ENCODE data around the gene NARS2. TPM values are rescaled to one million over a fixed set of nuclear protein-coding genes. Genes with fewer than 3 reads are reported as not detected.

NARS2 gene
- total RNA-seq, 3 donors from 2014 or later, result 13.3 to 21.8 (median 19.0) TPM

- Histone ChIP-seq H3K27me3 (no peaks in the 10 kb centered on the region), H3K4me3 (no peak overlapping the region), H3K4me1 (no peaks in the 10 kb centered on the region), H3K36me3 (no peaks in the 10 kb centered on the region), H3K9me3 (no peaks in the 10 kb centered on the region), H3K27ac (no peak overlapping the region)
- intact Hi-C loops (cut with DNase I; ENCODE audit: low total_unique reads), result no loop called here
- DNase-seq (ENCODE audit: low spot score in 2 of 2), result no peak
- no peak for TF ChIP-seq POLR2A (IDR thresholded peaks at IDR 0.05)
- TF ChIP-seq POLR2AphosphoS5 (IDR thresholded peaks at IDR 0.05), result no peak
- TF ChIP-seq, protein P1, sequence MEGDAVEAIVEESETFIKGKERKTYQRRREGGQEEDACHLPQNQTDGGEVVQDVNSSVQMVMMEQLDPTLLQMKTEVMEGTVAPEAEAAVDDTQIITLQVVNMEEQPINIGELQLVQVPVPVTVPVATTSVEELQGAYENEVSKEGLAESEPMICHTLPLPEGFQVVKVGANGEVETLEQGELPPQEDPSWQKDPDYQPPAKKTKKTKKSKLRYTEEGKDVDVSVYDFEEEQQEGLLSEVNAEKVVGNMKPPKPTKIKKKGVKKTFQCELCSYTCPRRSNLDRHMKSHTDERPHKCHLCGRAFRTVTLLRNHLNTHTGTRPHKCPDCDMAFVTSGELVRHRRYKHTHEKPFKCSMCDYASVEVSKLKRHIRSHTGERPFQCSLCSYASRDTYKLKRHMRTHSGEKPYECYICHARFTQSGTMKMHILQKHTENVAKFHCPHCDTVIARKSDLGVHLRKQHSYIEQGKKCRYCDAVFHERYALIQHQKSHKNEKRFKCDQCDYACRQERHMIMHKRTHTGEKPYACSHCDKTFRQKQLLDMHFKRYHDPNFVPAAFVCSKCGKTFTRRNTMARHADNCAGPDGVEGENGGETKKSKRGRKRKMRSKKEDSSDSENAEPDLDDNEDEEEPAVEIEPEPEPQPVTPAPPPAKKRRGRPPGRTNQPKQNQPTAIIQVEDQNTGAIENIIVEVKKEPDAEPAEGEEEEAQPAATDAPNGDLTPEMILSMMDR (IDR thresholded peaks at IDR 0.05), result no peak
Observed at GRCh38 chr11:78457448-78457847, 117.2 kb downstream of the NARS2 start.

- H3K4me1 ChIP-seq, result no peaks in the 10 kb centered on the region
- DNase-seq (ENCODE audit: low spot score in 2 of 2), result no peak
- TF ChIP-seq, protein P1 (IDR thresholded peaks at IDR 0.05), result no peak
- no peak for TF ChIP-seq POLR2A (IDR thresholded peaks at IDR 0.05)
- no peak for TF ChIP-seq POLR2AphosphoS5 (IDR thresholded peaks at IDR 0.05)
- H3K9me3 ChIP-seq, result no peaks in the 10 kb centered on the region
- no peak overlapping the region for H3K4me3 ChIP-seq
- H3K27me3 ChIP-seq, result no peaks in the 10 kb centered on the region
- H3K27ac ChIP-seq, result no peak overlapping the region
- H3K36me3 ChIP-seq, result no peaks in the 10 kb centered on the region
- intact Hi-C loops (cut with DNase I; ENCODE audit: low total_unique reads), result no loop called here
Observed at GRCh38 chr11:78453140-78453935, 121.3 kb downstream of the NARS2 start.

DNA sequence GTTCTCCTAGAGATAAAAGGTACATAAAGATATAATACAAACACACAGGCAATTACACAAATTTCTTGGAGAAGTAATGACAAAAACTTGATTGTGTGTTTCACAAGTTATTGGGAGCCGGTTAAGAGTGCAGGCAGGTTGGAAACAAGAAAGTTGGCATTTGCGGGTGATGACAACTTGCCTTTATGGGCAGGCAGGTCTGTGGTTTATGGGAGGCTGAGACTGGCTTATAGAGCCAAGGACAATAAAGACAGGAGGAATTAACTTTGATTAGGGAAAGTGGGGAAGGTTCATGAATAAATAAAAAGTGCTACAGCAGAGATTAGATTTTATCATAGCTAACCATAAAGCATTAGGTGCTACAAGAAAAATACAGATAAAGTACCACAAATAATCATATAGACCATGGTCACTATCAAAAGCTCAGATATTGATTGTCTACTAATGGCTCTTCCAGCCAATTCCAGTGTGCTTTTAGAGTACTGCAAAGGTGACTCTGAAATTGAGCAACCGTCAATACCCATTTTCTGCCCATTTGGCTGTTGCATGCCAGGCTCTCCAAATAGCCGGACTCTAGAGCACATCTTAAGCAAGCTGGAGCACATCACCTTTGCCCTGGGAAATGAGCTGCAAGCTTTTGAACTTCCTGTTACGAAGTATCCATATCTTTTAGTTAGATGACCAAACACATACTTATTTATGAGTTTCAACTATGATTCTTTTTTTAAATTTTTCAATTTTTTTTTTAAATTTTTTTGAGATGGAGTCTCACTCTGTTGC is 123.1 kb downstream of the NARS2 start:
- intact Hi-C loops (cut with DNase I; ENCODE audit: low total_unique reads), result no loop called here
- no peaks in the 10 kb centered on the region for H3K9me3 ChIP-seq
- no peaks in the 10 kb centered on the region for H3K27me3 ChIP-seq
- TF ChIP-seq POLR2AphosphoS5 (IDR thresholded peaks at IDR 0.05) (no peak), POLR2A (IDR thresholded peaks at IDR 0.05) (no peak)
- TF ChIP-seq, protein P1 (IDR thresholded peaks at IDR 0.05), result no peak
- no peak overlapping the region for H3K27ac ChIP-seq
- no peaks in the 10 kb centered on the region for H3K36me3 ChIP-seq
- no peak for DNase-seq (ENCODE audit: low spot score in 2 of 2)
- no peak overlapping the region for H3K4me3 ChIP-seq
- H3K4me1 ChIP-seq, result no peaks in the 10 kb centered on the region

GRCh38 chr11:78450866-78451265 is 123.8 kb downstream of the NARS2 start:
- H3K36me3 ChIP-seq, result no peaks in the 10 kb centered on the region
- no peak overlapping the region for H3K27ac ChIP-seq
- H3K9me3 ChIP-seq, result no peaks in the 10 kb centered on the region
- no peak for DNase-seq (ENCODE audit: low spot score in 2 of 2)
- H3K27me3 ChIP-seq, result no peaks in the 10 kb centered on the region
- H3K4me3 ChIP-seq, result no peak overlapping the region
- TF ChIP-seq POLR2AphosphoS5 (IDR thresholded peaks at IDR 0.05) (no peak), POLR2A (IDR thresholded peaks at IDR 0.05) (no peak)
- intact Hi-C loops (cut with DNase I; ENCODE audit: low total_unique reads), result no loop called here
- no peaks in the 10 kb centered on the region for H3K4me1 ChIP-seq

DNA sequence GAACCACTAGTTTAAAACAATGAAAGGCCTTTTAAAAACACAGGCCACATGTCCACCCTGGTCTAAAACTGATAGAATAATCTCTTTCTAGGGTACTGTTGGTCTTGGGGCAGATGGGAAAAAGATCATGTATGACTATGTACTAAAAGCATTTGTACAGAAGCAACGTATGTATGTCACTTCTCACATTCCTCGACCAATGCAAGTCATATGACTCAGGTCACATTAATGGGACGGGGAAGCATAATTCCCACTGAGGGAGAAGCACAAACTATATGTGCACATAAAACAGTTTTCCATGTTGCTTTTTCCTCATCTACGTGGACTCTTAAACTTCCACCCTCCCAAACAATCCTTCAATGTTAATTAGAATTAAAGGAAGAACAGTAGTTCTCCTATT is 124.8 kb downstream of the NARS2 start:
- H3K36me3 ChIP-seq, result no peaks in the 10 kb centered on the region
- intact Hi-C loops (cut with DNase I; ENCODE audit: low total_unique reads), result no loop called here
- no peak for DNase-seq (ENCODE audit: low spot score in 2 of 2)
- H3K4me1 ChIP-seq, result no peaks in the 10 kb centered on the region
- H3K9me3 ChIP-seq, result no peaks in the 10 kb centered on the region
- H3K4me3 ChIP-seq, result no peak overlapping the region
- no peak overlapping the region for H3K27ac ChIP-seq
- no peak for TF ChIP-seq POLR2A (IDR thresholded peaks at IDR 0.05)
- TF ChIP-seq, protein P1 (IDR thresholded peaks at IDR 0.05), result no peak
- TF ChIP-seq POLR2AphosphoS5 (IDR thresholded peaks at IDR 0.05), result no peak
- no peaks in the 10 kb centered on the region for H3K27me3 ChIP-seq

Data from breast epithelium (tissue), 4 donors.